ENCODE measurements around the gene MCTS1. TPM values are rescaled to one million over a fixed set of nuclear protein-coding genes. Genes with fewer than 3 reads are reported as not detected.
"Not testable (repeated sequence)": the region's sequence is repeated elsewhere in the genome, so short reads cannot be mapped to it uniquely, and the experiment has no call there.

The MCTS1 gene
- total RNA-seq, result 10 to 100 TPM; 24.2 to 32.0 TPM
- long read RNA-seq, donor 1, partial matches to known transcripts, result 0 of 11 reads
- long read RNA-seq, donor 1, other reads (novel, unspliced or antisense), result 9 of 11 reads
- long read RNA-seq, donor 2, transcript MCTS1-202 (6 exons, 1,018 nt), result major isoform, 17 of 25 reads
- long read RNA-seq, donor 2, partial matches to known transcripts, result 1 of 25 reads
- long read RNA-seq, donor 2, other reads (novel, unspliced or antisense), result 4 of 25 reads

- peak; percentile 94 for DNase-seq (ENCODE audit: low spot score)
- intact Hi-C loops (cut with DNase I), result no loop called here
These were observed at the start of gene MCTS1 for GRCh38 chrX:120603707-120604360. MCTS1 (plus strand) TSS chrX:120604101; CDS start chrX:120604237, 136 bp downstream.

GRCh38 chrX:120556251-120556650, 47.6 kb upstream of the MCTS1 start:
- no peak for DNase-seq (ENCODE audit: low spot score)
- intact Hi-C loops (cut with DNase I), result no loop called here

GRCh38 chrX:120559804-120560203, 44.1 kb upstream of the MCTS1 start:
- intact Hi-C loops (cut with DNase I), result no loop called here
- DNase-seq (ENCODE audit: low spot score), result no peak

- intact Hi-C loops (cut with DNase I), result no loop called here
- no peak for DNase-seq (ENCODE audit: low spot score)
These were observed 43.5 kb upstream of the MCTS1 start for GRCh38 chrX:120560405-120560841.

- peak; percentile 98 for DNase-seq (ENCODE audit: low spot score)
- intact Hi-C loops (cut with DNase I), result no loop called here
These were observed 42.9 kb upstream of the MCTS1 start, which contains the start of gene CUL4B for GRCh38 chrX:120560842-120561633. CUL4B (minus strand) TSS chrX:120560962; CDS start chrX:120560638, 324 bp downstream.

GRCh38 chrX:120561634-120562568, 42.0 kb upstream of the MCTS1 start:
- DNase-seq (ENCODE audit: low spot score), result no peak
- intact Hi-C loops (cut with DNase I), result no loop called here

GRCh38 chrX:120562569-120562926, 41.4 kb upstream of the MCTS1 start:
- intact Hi-C loops (cut with DNase I), result no loop called here
- no peak for DNase-seq (ENCODE audit: low spot score)

GRCh38 chrX:120564925-120565324, 39.0 kb upstream of the MCTS1 start:
- DNase-seq (ENCODE audit: low spot score), result no peak
- intact Hi-C loops (cut with DNase I), result no loop called here

- DNase-seq (ENCODE audit: low spot score), result no peak
- intact Hi-C loops (cut with DNase I), result loop anchor here in 1 of 2 donors (1.0 kb wide), 1 partner anchor 30 kb away; no protein-coding TSS in a partner anchor
These were observed 37.1 kb upstream of the MCTS1 start for GRCh38 chrX:120566817-120567216.

GRCh38 chrX:120568035-120568434, 35.9 kb upstream of the MCTS1 start:
- no peak for DNase-seq (ENCODE audit: low spot score)
- intact Hi-C loops (cut with DNase I), result no loop called here

GRCh38 chrX:120568609-120569008, 35.3 kb upstream of the MCTS1 start:
- DNase-seq (ENCODE audit: low spot score), result no peak
- intact Hi-C loops (cut with DNase I), result no loop called here

- no peak for DNase-seq (ENCODE audit: low spot score)
- intact Hi-C loops (cut with DNase I), result no loop called here
These were observed 33.8 kb upstream of the MCTS1 start for GRCh38 chrX:120570011-120570600.

GRCh38 chrX:120573806-120574205, 30.1 kb upstream of the MCTS1 start:
- DNase-seq (ENCODE audit: low spot score); intact Hi-C loops (cut with DNase I): not testable (repeated sequence)

- no peak for DNase-seq (ENCODE audit: low spot score)
- intact Hi-C loops (cut with DNase I), result loop anchor here in 1 of 2 donors (2.0 kb wide), 1 partner anchor 31 kb away; no protein-coding TSS in a partner anchor
These were observed 28.4 kb upstream of the MCTS1 start for GRCh38 chrX:120575379-120576114.

- DNase-seq (ENCODE audit: low spot score), result no peak
- intact Hi-C loops (cut with DNase I), result no loop called here
These were observed 18.2 kb upstream of the MCTS1 start for GRCh38 chrX:120585702-120586101.

GRCh38 chrX:120604361-120604782, 471 bp downstream of the MCTS1 start:
- no peak for DNase-seq (ENCODE audit: low spot score)
- intact Hi-C loops (cut with DNase I), result no loop called here

GRCh38 chrX:120612086-120612485, 8.2 kb downstream of the MCTS1 start:
- DNase-seq (ENCODE audit: low spot score), result no peak
- intact Hi-C loops (cut with DNase I), result no loop called here

- intact Hi-C loops (cut with DNase I), result no loop called here
These were observed 10.9 kb downstream of the MCTS1 start for GRCh38 chrX:120614816-120615215.

More at GRCh38 chrX:120614816-120615215, 10.9 kb downstream of the MCTS1 start:
- no peak for DNase-seq (ENCODE audit: low spot score)

Measured in posterior vena cava (tissue), 2 donors.